Activated CD8-positive, alpha-beta memory T cell treated with anti-CD3 and anti-CD28 coated beads for 48 hours (primary cell): ENCODE measurements around the gene ADGB.

Source experiments
- DNase-seq, 3 experiments: peaks; one replicate each; pipeline ENCODE4 v3.0.0-alpha.2; 2020; ENCODE audit warnings: low read depth in 2 of 3, low spot score in 2 of 3

The ADGB gene

DNA sequence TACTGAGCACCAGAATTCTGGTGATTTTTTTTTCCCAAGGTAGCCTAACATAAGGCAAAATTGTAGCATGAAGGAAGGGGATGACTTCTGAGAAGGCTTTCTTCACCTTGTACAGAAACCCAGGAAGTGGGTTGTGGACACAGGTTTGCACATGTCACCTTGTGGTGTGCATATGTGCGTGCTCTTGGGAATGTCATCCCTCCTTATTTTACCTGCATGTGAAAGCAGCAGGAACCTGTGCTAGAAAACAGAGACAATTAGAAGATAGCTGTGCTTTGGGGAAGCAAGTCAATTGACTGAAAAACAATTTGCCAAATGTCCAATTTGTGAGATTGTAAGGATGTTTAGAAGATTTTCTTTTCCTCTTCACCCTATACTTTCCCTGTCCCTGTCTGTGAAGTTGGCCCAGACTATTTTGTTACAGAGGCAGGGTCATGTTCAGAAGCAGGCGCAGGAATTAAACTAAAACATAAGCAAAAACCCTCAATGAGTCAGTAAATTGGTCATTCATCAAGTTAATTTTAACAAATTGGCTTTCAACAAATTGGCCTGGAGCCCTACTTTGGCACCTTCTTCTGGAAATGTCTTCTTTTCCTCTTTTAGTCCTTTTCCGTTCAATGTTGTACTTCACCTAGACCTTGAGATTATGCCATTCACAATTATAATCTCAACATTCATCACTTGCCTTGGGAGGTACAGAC is 261.2 kb downstream of the ADGB start:
- no peak for DNase-seq

DNA sequence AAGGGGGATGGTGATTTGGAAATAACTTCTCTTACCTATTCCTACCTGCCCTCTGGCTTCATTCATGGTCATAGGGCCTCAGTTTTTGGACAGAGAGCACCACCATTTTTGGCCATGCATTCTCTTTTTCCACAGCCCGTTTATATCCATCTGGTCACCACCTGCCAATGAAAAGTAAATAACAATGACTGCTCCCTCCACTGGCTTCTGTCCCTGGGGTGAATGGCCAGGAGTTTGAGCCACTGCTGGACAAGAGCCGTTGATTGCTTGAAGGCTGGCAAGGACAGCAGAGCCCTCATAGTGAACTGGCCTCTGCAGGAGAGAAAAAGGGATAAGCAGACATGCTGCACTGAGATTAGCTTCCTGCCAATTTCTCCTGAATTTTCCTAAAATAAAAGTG is 261.8 kb downstream of the ADGB start:
- DNase-seq, result no peak

DNA sequence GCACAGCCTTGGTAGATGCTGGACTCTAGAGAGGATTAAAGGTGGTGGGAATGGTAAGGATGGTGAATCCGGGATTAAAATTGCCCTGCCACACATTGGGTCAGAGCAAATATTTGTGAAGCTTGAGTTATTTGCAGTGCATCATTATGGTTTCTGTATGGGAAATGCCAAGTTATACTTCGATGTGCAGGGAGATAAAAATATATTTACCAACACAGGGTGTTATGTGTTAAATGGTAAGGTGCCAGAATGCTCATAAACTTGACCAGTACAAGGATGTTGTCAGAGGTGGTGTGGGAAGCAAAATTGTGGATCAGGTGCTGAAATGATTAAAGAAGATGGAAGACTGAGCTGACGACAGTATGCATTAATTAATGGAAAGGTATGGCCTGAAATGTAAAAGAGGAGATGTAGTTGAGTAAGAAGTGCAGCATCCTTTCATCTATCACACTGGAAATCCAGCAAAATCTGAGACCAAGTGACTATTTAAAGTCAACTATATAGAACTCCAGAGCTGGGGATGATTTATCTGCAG is 262.3 kb downstream of the ADGB start:
- DNase-seq, result no peak

DNA sequence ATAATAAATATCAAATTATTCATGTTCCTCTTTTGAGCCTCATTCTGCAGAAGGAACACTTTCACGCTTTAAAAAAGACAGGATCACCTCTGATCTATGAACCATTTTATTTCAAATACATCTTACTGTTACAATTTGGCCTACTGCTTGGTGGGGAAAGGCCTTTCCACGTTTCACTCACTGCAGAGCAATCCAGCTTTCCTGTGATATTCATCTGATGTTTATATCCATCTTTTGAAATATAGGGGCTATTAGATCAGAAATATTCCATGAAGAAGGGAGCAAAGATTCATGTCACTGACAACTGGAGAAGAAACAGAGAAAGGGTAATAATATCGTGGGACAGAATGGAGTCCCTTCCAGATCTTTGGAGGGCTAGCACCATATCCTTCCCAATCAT is 262.9 kb downstream of the ADGB start:
- DNase-seq, result no peak

DNA sequence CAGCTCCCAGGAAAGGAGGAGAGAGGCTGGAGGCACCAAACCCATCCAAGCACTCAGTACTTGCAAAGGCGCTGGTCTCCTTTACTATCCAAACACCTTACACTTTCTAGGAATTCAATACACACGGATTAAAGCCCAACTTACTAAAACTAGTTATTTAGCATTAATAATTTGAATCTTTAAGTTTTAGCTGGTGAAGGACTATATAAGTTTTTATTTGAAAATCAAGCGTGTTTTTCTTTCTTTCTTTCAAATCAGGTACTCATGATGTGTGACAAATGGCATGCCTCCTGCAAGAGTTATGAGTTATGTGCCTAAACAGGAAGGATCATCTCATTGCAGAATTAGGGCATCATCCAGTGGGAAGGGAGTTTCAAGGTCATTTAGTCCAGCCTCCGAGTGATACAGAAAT is 263.7 kb downstream of the ADGB start:
- no peak for DNase-seq

DNA sequence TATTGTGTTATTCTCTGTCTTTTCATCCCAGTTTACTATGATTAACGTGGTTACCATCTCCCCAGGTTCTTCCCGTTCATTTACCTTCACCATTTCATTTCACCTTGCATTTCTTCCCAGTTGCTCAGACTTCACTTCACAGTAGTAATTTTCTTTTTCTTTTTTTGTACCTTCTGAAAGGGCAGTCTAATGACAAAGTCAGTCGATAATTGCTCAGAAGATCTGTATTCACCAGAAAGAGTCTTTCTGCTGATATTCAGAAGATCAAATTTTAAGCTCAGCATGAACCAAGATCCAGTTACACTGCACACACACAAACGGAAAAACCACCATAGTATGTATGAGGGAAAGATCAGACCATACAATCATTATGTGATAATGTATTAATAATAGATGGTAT is 265.5 kb downstream of the ADGB start:
- no peak for DNase-seq

GRCh38 chr6:146864885-146865284 is 266.1 kb downstream of the ADGB start:
- no peak for DNase-seq
